HEK293 (cell line): ENCODE data around the gene CDH26.
A peak's percentile ranks its signal among the peaks of the same experiment; 100 is the strongest.

Source experiments
- GFI1B ChIP-seq: fragments of 450-650 bp; formaldehyde crosslinking; IDR thresholded peaks from 2 replicates; pipeline ENCODE4 v1.5.1; 2016; ENCODE audit warnings: missing biosample characterization, missing genetic modification characterization
- KLF1 ChIP-seq: fragments of 450-650 bp; formaldehyde crosslinking; IDR thresholded peaks from 2 replicates; pipeline ENCODE4 v1.5.1; 2016; ENCODE audit warnings: missing biosample characterization, missing genetic modification characterization
- KLF17 ChIP-seq: fragments of 450-650 bp; formaldehyde crosslinking; IDR thresholded peaks from 2 replicates; pipeline ENCODE4 v1.5.1; 2016; ENCODE audit warnings: missing biosample characterization, missing genetic modification characterization
- KLF7 ChIP-seq: fragments of 450-650 bp; formaldehyde crosslinking; IDR thresholded peaks from 2 replicates; pipeline ENCODE4 v1.5.1; 2016; ENCODE audit warnings: missing biosample characterization, missing genetic modification characterization, borderline replicate concordance
- OSR2 ChIP-seq: fragments of 450-650 bp; formaldehyde crosslinking; IDR thresholded peaks from 2 replicates; pipeline ENCODE4 v1.5.1; 2016; ENCODE audit warnings: missing biosample characterization, missing genetic modification characterization
- PRDM1 ChIP-seq: fragments of 450-650 bp; formaldehyde crosslinking; IDR thresholded peaks from 2 replicates; pipeline ENCODE4; 2016; ENCODE audit warnings: missing biosample characterization, missing genetic modification characterization
- SALL2 ChIP-seq: fragments of 450-650 bp; formaldehyde crosslinking; IDR thresholded peaks from 2 replicates; pipeline ENCODE4 v1.5.0; 2017; ENCODE audit warnings: missing biosample characterization, mild to moderate bottlenecking, missing genetic modification characterization, borderline replicate concordance
- ZBTB48 ChIP-seq: fragments of 450-650 bp; formaldehyde crosslinking; IDR thresholded peaks from 2 replicates; pipeline ENCODE4 v1.5.1; 2016; ENCODE audit warnings: missing biosample characterization, missing genetic modification characterization
- ZBTB6 ChIP-seq: fragments of 450-650 bp; formaldehyde crosslinking; IDR thresholded peaks from 2 replicates; pipeline ENCODE4 v1.5.1; 2017; ENCODE audit warnings: missing biosample characterization, missing genetic modification characterization
- ZFHX2 ChIP-seq: fragments of 450-650 bp; formaldehyde crosslinking; conservative IDR thresholded peaks from 2 replicates; pipeline ENCODE4 v1.5.1; 2016; ENCODE audit warnings: missing biosample characterization, missing genetic modification characterization
- ZFP37 ChIP-seq: fragments of 450-650 bp; formaldehyde crosslinking; IDR thresholded peaks from 2 replicates; pipeline ENCODE4 v1.5.1; 2016; ENCODE audit warnings: missing biosample characterization, missing genetic modification characterization
- ZFP69B ChIP-seq: fragments of 450-650 bp; formaldehyde crosslinking; IDR thresholded peaks from 2 replicates; pipeline ENCODE4 v1.5.1; 2016; ENCODE audit warnings: missing biosample characterization, missing genetic modification characterization
- ZNF10 ChIP-seq: fragments of 450-650 bp; formaldehyde crosslinking; IDR thresholded peaks from 2 replicates; pipeline ENCODE4 v1.5.1; 2017; ENCODE audit warnings: missing biosample characterization, missing genetic modification characterization
- ZNF133 ChIP-seq: fragments of 450-650 bp; formaldehyde crosslinking; IDR thresholded peaks from 2 replicates; pipeline ENCODE4 v1.5.1; 2016; ENCODE audit warnings: missing biosample characterization, missing genetic modification characterization
- ZNF280C ChIP-seq: fragments of 450-650 bp; formaldehyde crosslinking; IDR thresholded peaks from 2 replicates; pipeline ENCODE4 v1.5.1; 2016; ENCODE audit warnings: missing biosample characterization, missing genetic modification characterization
- ZNF354C ChIP-seq: fragments of 450-650 bp; formaldehyde crosslinking; IDR thresholded peaks from 2 replicates; pipeline ENCODE4 v1.5.1; 2016; ENCODE audit warnings: missing biosample characterization, missing genetic modification characterization, low read depth, borderline replicate concordance
- ZNF423 ChIP-seq: fragments of 450-650 bp; formaldehyde crosslinking; IDR thresholded peaks from 2 replicates; pipeline ENCODE4 v1.5.1; 2016; ENCODE audit warnings: missing biosample characterization, missing genetic modification characterization
- ZNF426 ChIP-seq: fragments of 450-650 bp; formaldehyde crosslinking; IDR thresholded peaks from 2 replicates; pipeline ENCODE4 v1.5.1; 2017; ENCODE audit warnings: missing biosample characterization, missing genetic modification characterization, mild to moderate bottlenecking, inconsistent platforms, moderate library complexity
- ZNF510 ChIP-seq: fragments of 450-650 bp; formaldehyde crosslinking; IDR thresholded peaks from 2 replicates; pipeline ENCODE4 v1.5.1; 2018; ENCODE audit warnings: mild to moderate bottlenecking, missing genetic modification characterization, missing biosample characterization; ENCODE audit not compliant: insufficient replicate concordance
- ZNF513 ChIP-seq: fragments of 450-650 bp; IDR thresholded peaks from 2 replicates; pipeline ENCODE4 v1.5.1; 2018; ENCODE audit warnings: missing biosample characterization, missing genetic modification characterization
- ZNF544 ChIP-seq: fragments of 450-650 bp; formaldehyde crosslinking; IDR thresholded peaks from 2 replicates; pipeline ENCODE4 v1.5.0; 2017; ENCODE audit warnings: missing biosample characterization, missing genetic modification characterization
- ZNF558 ChIP-seq: fragments of 450-650 bp; formaldehyde crosslinking; IDR thresholded peaks from 2 replicates; pipeline ENCODE4 v1.5.1; 2016; ENCODE audit warnings: missing biosample characterization, missing genetic modification characterization
- ZNF585B ChIP-seq: fragments of 450-650 bp; formaldehyde crosslinking; IDR thresholded peaks from 2 replicates; pipeline ENCODE4 v1.5.1; 2016; ENCODE audit warnings: missing biosample characterization, missing genetic modification characterization
- ZNF596 ChIP-seq: fragments of 450-650 bp; IDR thresholded peaks from 2 replicates; pipeline ENCODE4 v1.5.0; 2018; ENCODE audit warnings: missing biosample characterization, mild to moderate bottlenecking, missing genetic modification characterization, moderate library complexity
- ZNF624 ChIP-seq: fragments of 450-650 bp; formaldehyde crosslinking; IDR thresholded peaks from 2 replicates; pipeline ENCODE4 v1.5.1; 2017; ENCODE audit warnings: missing biosample characterization, missing genetic modification characterization
- ZNF626 ChIP-seq: fragments of 450-650 bp; sonication (Bioruptor Pico); formaldehyde crosslinking; IDR thresholded peaks from 2 replicates; pipeline ENCODE4 v1.5.1; 2018; ENCODE audit warnings: missing biosample characterization, missing genetic modification characterization, inconsistent platforms
- ZNF747 ChIP-seq: fragments of 450-650 bp; formaldehyde crosslinking; IDR thresholded peaks from 2 replicates; pipeline ENCODE4 v1.5.1; 2016; ENCODE audit warnings: missing biosample characterization, missing genetic modification characterization
- ZNF768 ChIP-seq: fragments of 450-650 bp; formaldehyde crosslinking; IDR thresholded peaks from 2 replicates; pipeline ENCODE4 v1.5.1; 2018; ENCODE audit warnings: missing biosample characterization, mild to moderate bottlenecking, missing genetic modification characterization
- ZNF791 ChIP-seq: fragments of 450-650 bp; formaldehyde crosslinking; IDR thresholded peaks from 2 replicates; pipeline ENCODE4 v1.5.1; 2016; ENCODE audit warnings: missing biosample characterization, missing genetic modification characterization
- ZNF792 ChIP-seq: fragments of 450-650 bp; formaldehyde crosslinking; IDR thresholded peaks from 2 replicates; pipeline ENCODE4 v1.5.1; 2016; ENCODE audit warnings: missing biosample characterization, missing genetic modification characterization
- ZNF830 ChIP-seq: fragments of 450-650 bp; IDR thresholded peaks from 2 replicates; pipeline ENCODE4 v1.5.0; 2018; ENCODE audit warnings: missing biosample characterization, missing genetic modification characterization, low read depth, mild to moderate bottlenecking, moderate library complexity
- ZNF843 ChIP-seq: fragments of 450-650 bp; formaldehyde crosslinking; IDR thresholded peaks from 2 replicates; pipeline ENCODE4 v1.5.1; 2016; ENCODE audit warnings: missing biosample characterization, missing genetic modification characterization
- TF ChIP-seq, protein P1 (sequence below): fragments of 450-650 bp; formaldehyde crosslinking; IDR thresholded peaks from 2 replicates; pipeline ENCODE4 v1.5.0; 2017; ENCODE audit warnings: missing biosample characterization, missing genetic modification characterization, borderline replicate concordance

The CDH26 gene

DNA sequence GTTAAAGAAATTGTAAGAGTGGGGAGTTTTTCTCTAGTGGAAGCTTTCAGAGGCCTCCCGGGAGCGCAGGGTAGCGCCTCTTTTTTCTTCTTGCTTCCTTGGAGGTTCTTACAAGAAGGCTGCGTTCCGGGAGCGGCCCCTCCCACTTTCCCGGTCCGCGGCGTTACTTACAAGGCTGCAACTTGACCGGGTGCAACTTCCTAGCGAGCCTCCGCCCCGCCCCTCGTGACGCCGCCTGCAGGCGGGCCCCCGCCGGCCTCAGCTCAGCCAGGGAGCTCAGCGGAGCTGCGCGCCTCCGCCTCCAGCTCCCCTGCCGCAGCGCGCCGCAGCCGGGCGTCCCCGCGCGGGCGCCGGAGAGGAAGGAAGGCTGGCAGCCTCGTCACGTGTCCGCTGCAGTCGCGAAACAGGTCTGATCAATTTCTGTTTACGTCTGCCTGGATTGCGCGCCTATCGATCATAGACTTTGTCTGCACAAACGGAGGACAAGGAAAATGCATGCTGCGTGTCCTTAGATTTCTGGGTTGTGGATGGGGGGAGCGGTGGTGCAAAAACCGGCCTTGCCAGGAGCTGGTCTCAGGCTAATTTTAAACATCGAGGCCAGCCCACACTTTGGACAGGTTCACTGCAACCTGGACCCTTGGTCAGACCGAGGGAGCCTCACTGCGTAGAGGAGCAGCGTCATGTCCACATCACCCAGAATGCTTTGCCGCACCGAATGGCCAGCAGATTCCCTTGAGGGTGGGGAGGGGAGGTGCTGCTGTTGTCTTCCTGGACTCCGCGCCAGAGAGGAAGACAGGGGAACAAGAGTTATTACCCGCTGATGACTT lies 17.9 kb upstream of the CDH26 start, which contains the start of the genes FAM217B and PPP1R3D (continued):
- TF ChIP-seq ZNF280C (tag by site-specific recombination) (no peak), ZNF544 (tag by site-specific recombination) (no peak), ZNF510 (tag by site-specific recombination) (no peak), ZNF354C (tag by site-specific recombination) (no peak), ZFHX2 (tag by site-specific recombination) (peak; percentile 24; the same call in 1 of the 2 replicates), ZNF747 (tag by site-specific recombination) (no peak), ZNF624 (tag by site-specific recombination) (no peak), ZNF830 (tag by site-specific recombination) (no peak), ZNF626 (tag by site-specific recombination) (no peak), ZNF792 (tag by site-specific recombination) (no peak), ZNF558 (tag by site-specific recombination) (peak; percentile 9; the same call in 1 of the 2 replicates), ZNF791 (no peak), KLF1 (no peak), ZNF768 (tag by site-specific recombination) (no peak), ZBTB6 (no peak; the same call in 1 of the 2 replicates), ZFP69B (peak; percentile 36; the same call in 1 of the 2 replicates), SALL2 (tag by site-specific recombination) (no peak), ZNF596 (tag by site-specific recombination) (no peak), ZNF426 (tag by site-specific recombination) (no peak), ZNF423 (no peak), ZNF10 (tag by site-specific recombination) (peak; percentile 19; the same call in 1 of the 2 replicates), OSR2 (peak; percentile 88), PRDM1 (tag by site-specific recombination) (no peak), ZFP37 (tag by site-specific recombination) (0 out of 2 replicates have a peak, but pooled peaks have one; percentile 47), ZNF585B (tag by site-specific recombination) (no peak), KLF7 (tag by site-specific recombination) (no peak), ZNF843 (no peak), ZBTB48 (tag by site-specific recombination) (peak; percentile 85), GFI1B (tag by site-specific recombination) (no peak), ZNF133 (tag by site-specific recombination) (no peak), ZNF513 (tag by site-specific recombination) (no peak), KLF17 (tag by site-specific recombination) (peak; percentile 44; the same call in 1 of the 2 replicates)
- TF ChIP-seq, protein P1, sequence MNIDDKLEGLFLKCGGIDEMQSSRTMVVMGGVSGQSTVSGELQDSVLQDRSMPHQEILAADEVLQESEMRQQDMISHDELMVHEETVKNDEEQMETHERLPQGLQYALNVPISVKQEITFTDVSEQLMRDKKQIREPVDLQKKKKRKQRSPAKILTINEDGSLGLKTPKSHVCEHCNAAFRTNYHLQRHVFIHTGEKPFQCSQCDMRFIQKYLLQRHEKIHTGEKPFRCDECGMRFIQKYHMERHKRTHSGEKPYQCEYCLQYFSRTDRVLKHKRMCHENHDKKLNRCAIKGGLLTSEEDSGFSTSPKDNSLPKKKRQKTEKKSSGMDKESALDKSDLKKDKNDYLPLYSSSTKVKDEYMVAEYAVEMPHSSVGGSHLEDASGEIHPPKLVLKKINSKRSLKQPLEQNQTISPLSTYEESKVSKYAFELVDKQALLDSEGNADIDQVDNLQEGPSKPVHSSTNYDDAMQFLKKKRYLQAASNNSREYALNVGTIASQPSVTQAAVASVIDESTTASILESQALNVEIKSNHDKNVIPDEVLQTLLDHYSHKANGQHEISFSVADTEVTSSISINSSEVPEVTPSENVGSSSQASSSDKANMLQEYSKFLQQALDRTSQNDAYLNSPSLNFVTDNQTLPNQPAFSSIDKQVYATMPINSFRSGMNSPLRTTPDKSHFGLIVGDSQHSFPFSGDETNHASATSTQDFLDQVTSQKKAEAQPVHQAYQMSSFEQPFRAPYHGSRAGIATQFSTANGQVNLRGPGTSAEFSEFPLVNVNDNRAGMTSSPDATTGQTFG, result no peak
